Subcutaneous adipose tissue (tissue), 4 donors: Measurements from ENCODE around the gene C21orf58. TPM values are rescaled to one million over a fixed set of nuclear protein-coding genes. Genes with fewer than 3 reads are reported as not detected.

Experiments
- CTCF ChIP-seq: fragments of 450-650 bp; IDR thresholded peaks from one replicate; pipeline ENCODE4 v1.5.1; 2016; ENCODE audit warnings: low read depth, mild to moderate bottlenecking, control low read depth, antibody characterized with exemption, moderate library complexity
- total RNA-seq, 4 donors: library from RNA; depleted of rRNA; stranded (reverse); fragments of >200 nt; gene quantifications; one replicate each; pipeline ENCODE4 v1.1.0, GENCODE V29; 2016

The C21orf58 gene
- total RNA-seq, 4 donors from 2014 or later = 1.2 to 2.9 (median 1.5) TPM; not detected in 1

GRCh38 chr21:46291561-46291960 is 32.1 kb downstream of the C21orf58 start:
- TF ChIP-seq CTCF = no peak

GRCh38 chr21:46289655-46290179 is 34.0 kb downstream of the C21orf58 start:
- TF ChIP-seq CTCF = no peak

GRCh38 chr21:46287541-46287940 is 36.1 kb downstream of the C21orf58 start:
- TF ChIP-seq CTCF = no peak

GRCh38 chr21:46286648-46287002 is 37.0 kb downstream of the C21orf58 start:
- no peak for TF ChIP-seq CTCF

- TF ChIP-seq CTCF = no peak
Measured at GRCh38 chr21:46285761-46286647, 37.7 kb downstream of the C21orf58 start, which contains the start of gene YBEY. TSS of gene YBEY (plus strand) at chr21:46286342. CDS start at chr21:46286914, 572 bp downstream.

- TF ChIP-seq CTCF = no peak
Measured at GRCh38 chr21:46285206-46285661, 38.4 kb downstream of the C21orf58 start, which contains the start of gene MCM3AP. TSS of gene MCM3AP (minus strand) at chr21:46285611. CDS start at chr21:46285286, 325 bp downstream.

- TF ChIP-seq CTCF = no peak
Measured at GRCh38 chr21:46284733-46285132, 38.9 kb downstream of the C21orf58 start.
